Measurements from ENCODE around the gene C10orf120.

C10orf120 gene

DNA sequence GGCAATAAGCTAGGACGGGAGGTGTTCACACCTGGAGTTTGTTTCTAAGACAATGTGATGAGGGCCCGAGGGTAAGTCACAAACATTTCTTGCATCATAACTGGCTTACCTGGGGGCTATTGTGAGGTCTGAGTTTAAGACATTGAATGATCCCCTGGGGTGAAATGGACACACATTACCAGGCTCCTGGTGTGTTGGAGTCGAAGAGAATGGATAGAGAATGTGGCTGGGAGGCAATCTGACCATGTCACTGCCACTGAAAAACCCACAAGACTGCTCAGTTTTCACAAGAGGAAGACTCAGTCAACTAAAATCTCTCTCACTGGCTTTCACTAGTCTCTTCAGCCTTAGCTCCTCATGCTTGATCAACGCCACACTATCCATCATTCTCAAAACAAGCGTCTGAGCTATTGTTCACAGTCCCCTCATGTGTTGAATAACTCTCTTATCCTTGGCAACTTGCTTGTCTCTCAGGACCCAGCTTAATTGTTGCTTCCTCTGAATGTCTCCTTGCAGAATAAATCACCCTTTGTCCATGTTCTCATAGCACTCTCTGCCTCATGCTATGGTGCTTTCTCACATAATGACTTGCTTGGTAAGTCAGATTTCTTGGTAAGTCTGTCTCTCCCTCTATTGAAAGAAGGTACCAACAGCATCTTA, at the start of gene C10orf120:
C10orf120 (minus strand) TSS at position 51 of the 660 bp plus-strand sequence. CDS start 56 bp downstream, outside the sequence.
- Histone ChIP-seq H3K9ac (ENCODE audit: low read depth in 1 of 2, low read length in 2 of 2) (no peak within 1 kb of the TSS), H3K4me1 (ENCODE audit: control insufficient read depth in 1 of 2, insufficient read depth in 2 of 2, low read length in 2 of 2) (no peaks in the 10 kb centered on the region), H3K4me3 (ENCODE audit: low read depth in 1 of 2, low read length in 2 of 2) (no peak within 1 kb of the TSS), H3K9me3 (ENCODE audit: control insufficient read depth in 1 of 2, low read length in 2 of 2) (no peaks in the 10 kb centered on the region), H3K27me3 (ENCODE audit: control insufficient read depth in 1 of 2, insufficient read depth in 2 of 2, low read length in 2 of 2) (peaks cover 4 to 8% of the 10 kb centered on the region in 2 donors), H3K36me3 (ENCODE audit: control insufficient read depth in 1 of 2, insufficient read depth in 2 of 2, low read length in 2 of 2) (no peaks in the 10 kb centered on the region), H3K27ac (ENCODE audit: low read depth, low read length) (no peak within 1 kb of the TSS)

DNA sequence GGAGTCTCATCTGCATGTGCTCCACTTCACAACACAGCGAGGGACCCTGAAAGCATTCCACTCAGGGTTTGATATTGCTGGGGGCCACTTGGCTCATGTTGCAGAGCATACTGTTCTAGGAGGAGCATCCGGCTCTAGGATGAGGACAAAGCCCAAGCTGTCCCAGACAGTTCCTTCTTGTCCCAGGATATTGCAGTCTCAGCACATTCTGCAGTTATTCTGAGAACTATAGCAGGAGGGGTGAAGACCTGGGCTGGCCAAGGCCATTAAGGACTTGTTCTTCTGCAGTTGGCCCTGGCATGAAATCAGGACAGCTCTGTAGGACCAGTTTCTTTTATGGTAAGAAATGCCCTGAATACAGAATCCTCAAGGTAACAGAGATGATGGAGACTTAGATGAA, 48.9 kb upstream of the C10orf120 start:
- no peaks in the 10 kb centered on the region for H3K9me3 ChIP-seq (ENCODE audit: control insufficient read depth in 1 of 2, low read length in 2 of 2)
- H3K27ac ChIP-seq (ENCODE audit: low read depth, low read length): no peak overlapping the region
- no peaks in the 10 kb centered on the region for H3K36me3 ChIP-seq (ENCODE audit: control insufficient read depth in 1 of 2, insufficient read depth in 2 of 2, low read length in 2 of 2)
- no peaks in the 10 kb centered on the region for H3K4me1 ChIP-seq (ENCODE audit: control insufficient read depth in 1 of 2, insufficient read depth in 2 of 2, low read length in 2 of 2)
- H3K9ac ChIP-seq (ENCODE audit: low read depth in 1 of 2, low read length in 2 of 2): no peak overlapping the region
- no peak overlapping the region for H3K4me3 ChIP-seq (ENCODE audit: low read depth in 1 of 2, low read length in 2 of 2)
- H3K27me3 ChIP-seq (ENCODE audit: control insufficient read depth in 1 of 2, insufficient read depth in 2 of 2, low read length in 2 of 2): peaks cover 5 to 9% of the 10 kb centered on the region in 2 donors

DNA sequence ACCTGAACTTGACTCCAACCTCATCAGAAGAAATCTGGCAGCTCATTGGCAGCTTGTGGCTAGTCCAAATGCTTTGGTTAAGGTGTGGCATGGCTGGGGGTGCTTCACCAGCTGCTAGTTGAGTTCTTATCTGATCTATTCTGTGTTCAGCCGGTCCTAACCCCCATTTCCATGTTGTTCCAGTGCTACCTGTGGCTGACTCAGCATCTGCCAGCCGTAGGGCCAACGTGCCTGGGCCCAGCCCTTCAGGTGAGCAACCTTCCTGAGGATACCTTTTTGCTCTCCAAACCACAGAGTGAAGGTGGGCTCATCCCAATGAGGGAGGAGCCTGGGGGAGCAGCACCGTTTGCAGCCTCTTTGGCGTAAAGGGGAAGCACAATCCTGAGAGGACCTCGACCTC, 46.8 kb upstream of the C10orf120 start:
- Histone ChIP-seq H3K27me3 (ENCODE audit: control insufficient read depth in 1 of 2, insufficient read depth in 2 of 2, low read length in 2 of 2) (peaks cover 5 to 10% of the 10 kb centered on the region in 2 donors), H3K9ac (ENCODE audit: low read depth in 1 of 2, low read length in 2 of 2) (no peak overlapping the region), H3K27ac (ENCODE audit: low read depth, low read length) (no peak overlapping the region), H3K4me3 (ENCODE audit: low read depth in 1 of 2, low read length in 2 of 2) (no peak overlapping the region), H3K36me3 (ENCODE audit: control insufficient read depth in 1 of 2, insufficient read depth in 2 of 2, low read length in 2 of 2) (no peaks in the 10 kb centered on the region), H3K9me3 (ENCODE audit: control insufficient read depth in 1 of 2, low read length in 2 of 2) (no peaks in the 10 kb centered on the region), H3K4me1 (ENCODE audit: control insufficient read depth in 1 of 2, insufficient read depth in 2 of 2, low read length in 2 of 2) (no peaks in the 10 kb centered on the region)

DNA sequence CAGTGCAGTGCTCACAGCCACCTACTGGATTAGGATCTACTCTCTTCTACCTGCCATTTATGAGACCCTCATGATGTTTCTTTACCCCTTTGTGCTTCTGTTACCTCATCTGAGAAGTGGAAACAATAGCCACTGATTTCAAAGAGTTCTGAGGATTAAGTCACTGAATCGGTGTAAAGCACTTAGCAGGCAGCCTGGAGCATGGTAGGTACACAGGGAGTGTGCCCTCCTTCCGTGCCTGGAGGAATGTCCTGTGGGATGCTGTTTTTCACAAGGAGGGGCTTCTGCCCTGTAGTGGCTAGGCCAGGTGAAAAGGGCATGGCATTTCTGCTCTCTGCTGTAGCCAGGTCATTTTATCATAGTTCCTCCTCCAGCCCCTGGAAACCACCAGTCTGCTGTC, 44.6 kb upstream of the C10orf120 start:
- no peak overlapping the region for H3K9ac ChIP-seq (ENCODE audit: low read depth in 1 of 2, low read length in 2 of 2)
- H3K9me3 ChIP-seq (ENCODE audit: control insufficient read depth in 1 of 2, low read length in 2 of 2): no peaks in the 10 kb centered on the region
- H3K4me1 ChIP-seq (ENCODE audit: control insufficient read depth in 1 of 2, insufficient read depth in 2 of 2, low read length in 2 of 2): no peaks in the 10 kb centered on the region
- no peak overlapping the region for H3K27ac ChIP-seq (ENCODE audit: low read depth, low read length)
- peaks cover 5 to 10% of the 10 kb centered on the region in 2 donors for H3K27me3 ChIP-seq (ENCODE audit: control insufficient read depth in 1 of 2, insufficient read depth in 2 of 2, low read length in 2 of 2)
- no peak overlapping the region for H3K4me3 ChIP-seq (ENCODE audit: low read depth in 1 of 2, low read length in 2 of 2)
- no peaks in the 10 kb centered on the region for H3K36me3 ChIP-seq (ENCODE audit: control insufficient read depth in 1 of 2, insufficient read depth in 2 of 2, low read length in 2 of 2)

DNA sequence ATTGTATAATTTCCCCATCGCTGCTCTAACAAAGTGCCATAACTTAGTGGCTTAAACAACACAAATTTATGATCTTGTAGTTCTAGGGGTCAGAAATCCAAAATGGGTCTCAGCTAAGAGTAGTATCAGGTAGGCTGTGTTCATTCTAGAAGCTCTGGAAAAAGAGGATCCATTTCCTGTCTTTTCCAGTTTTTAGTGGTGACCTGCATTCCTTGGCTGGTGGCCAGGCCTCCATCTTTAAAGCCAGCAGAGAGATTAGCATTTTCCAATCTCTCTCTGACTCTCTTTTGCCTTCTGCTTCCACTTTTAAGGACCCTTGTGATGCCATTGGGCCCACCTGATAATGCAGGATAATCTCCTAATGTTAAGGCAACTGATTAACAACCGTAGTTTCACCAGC, 41.0 kb upstream of the C10orf120 start:
- H3K4me3 ChIP-seq (ENCODE audit: low read depth in 1 of 2, low read length in 2 of 2): no peak overlapping the region
- H3K27ac ChIP-seq (ENCODE audit: low read depth, low read length): no peak overlapping the region
- H3K9me3 ChIP-seq (ENCODE audit: control insufficient read depth in 1 of 2, low read length in 2 of 2): no peaks in the 10 kb centered on the region
- peaks cover 5 to 10% of the 10 kb centered on the region in 2 donors for H3K27me3 ChIP-seq (ENCODE audit: control insufficient read depth in 1 of 2, insufficient read depth in 2 of 2, low read length in 2 of 2)
- no peak overlapping the region for H3K9ac ChIP-seq (ENCODE audit: low read depth in 1 of 2, low read length in 2 of 2)
- H3K36me3 ChIP-seq (ENCODE audit: control insufficient read depth in 1 of 2, insufficient read depth in 2 of 2, low read length in 2 of 2): no peaks in the 10 kb centered on the region
- no peaks in the 10 kb centered on the region for H3K4me1 ChIP-seq (ENCODE audit: control insufficient read depth in 1 of 2, insufficient read depth in 2 of 2, low read length in 2 of 2)

DNA sequence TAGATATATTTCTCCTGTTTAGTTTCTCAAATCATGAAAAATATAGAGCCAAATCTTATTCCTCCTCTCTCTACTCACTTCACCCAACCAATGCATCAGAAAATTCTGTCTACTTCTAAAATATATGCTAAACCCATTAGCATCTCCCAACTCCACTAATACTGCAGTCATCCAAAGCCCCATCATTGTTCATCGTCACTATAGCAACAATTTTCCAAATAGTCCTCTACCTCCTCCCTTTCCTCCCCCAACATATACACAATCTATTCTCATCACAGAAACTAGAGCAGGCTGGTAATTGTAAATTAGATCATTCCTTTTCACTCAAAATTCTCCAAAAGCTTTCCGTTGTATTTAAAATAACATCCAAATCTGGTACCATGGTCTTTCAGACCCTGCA, 38.4 kb upstream of the C10orf120 start:
- Histone ChIP-seq H3K4me1 (ENCODE audit: control insufficient read depth in 1 of 2, insufficient read depth in 2 of 2, low read length in 2 of 2) (no peaks in the 10 kb centered on the region), H3K27me3 (ENCODE audit: control insufficient read depth in 1 of 2, insufficient read depth in 2 of 2, low read length in 2 of 2) (no peaks in the 10 kb centered on the region), H3K9ac (ENCODE audit: low read depth in 1 of 2, low read length in 2 of 2) (no peak overlapping the region), H3K9me3 (ENCODE audit: control insufficient read depth in 1 of 2, low read length in 2 of 2) (no peaks in the 10 kb centered on the region), H3K27ac (ENCODE audit: low read depth, low read length) (no peak overlapping the region), H3K36me3 (ENCODE audit: control insufficient read depth in 1 of 2, insufficient read depth in 2 of 2, low read length in 2 of 2) (no peaks in the 10 kb centered on the region), H3K4me3 (ENCODE audit: low read depth in 1 of 2, low read length in 2 of 2) (no peak overlapping the region)

DNA sequence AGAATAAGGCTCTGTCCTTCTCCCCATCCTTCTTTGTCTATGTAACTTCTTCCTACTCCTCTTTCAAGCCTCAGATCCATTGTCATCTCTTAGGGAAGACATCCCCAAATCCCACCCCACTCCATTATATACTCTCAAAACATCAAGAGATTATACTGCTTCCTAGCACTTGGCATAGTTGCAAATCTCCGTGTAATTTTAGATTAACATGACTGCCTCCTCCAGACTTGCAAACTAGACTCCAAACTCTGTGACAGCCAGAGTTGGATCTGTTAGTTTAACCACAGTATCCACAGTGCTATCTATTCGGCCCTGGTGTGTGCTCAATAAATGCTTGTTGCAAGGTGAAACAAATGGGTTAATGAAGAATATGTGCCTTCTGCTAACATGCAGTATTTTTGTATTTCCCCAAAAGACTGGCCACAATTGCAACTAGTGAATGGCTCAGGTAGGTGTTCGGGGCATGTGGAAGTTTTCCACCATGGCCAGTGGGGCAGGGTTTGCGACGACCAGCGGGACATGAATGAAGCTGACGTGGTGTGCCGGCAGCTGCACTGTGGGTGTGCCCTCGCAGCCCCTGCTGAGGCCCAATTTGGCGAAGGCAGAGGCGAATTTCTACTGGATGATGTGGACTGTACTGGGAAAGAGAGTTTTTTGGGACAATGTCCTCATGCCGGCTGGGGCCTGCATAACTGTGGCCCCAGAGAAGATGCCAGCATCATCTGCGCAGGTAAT, 34.5 kb upstream of the C10orf120 start:
- Histone ChIP-seq H3K9ac (ENCODE audit: low read depth in 1 of 2, low read length in 2 of 2) (no peak overlapping the region), H3K9me3 (ENCODE audit: control insufficient read depth in 1 of 2, low read length in 2 of 2) (no peaks in the 10 kb centered on the region), H3K27me3 (ENCODE audit: control insufficient read depth in 1 of 2, insufficient read depth in 2 of 2, low read length in 2 of 2) (peaks cover 3 to 10% of the 10 kb centered on the region in 2 donors), H3K27ac (ENCODE audit: low read depth, low read length) (no peak overlapping the region), H3K36me3 (ENCODE audit: control insufficient read depth in 1 of 2, insufficient read depth in 2 of 2, low read length in 2 of 2) (no peaks in the 10 kb centered on the region), H3K4me1 (ENCODE audit: control insufficient read depth in 1 of 2, insufficient read depth in 2 of 2, low read length in 2 of 2) (no peaks in the 10 kb centered on the region), H3K4me3 (ENCODE audit: low read depth in 1 of 2, low read length in 2 of 2) (no peak overlapping the region)

DNA sequence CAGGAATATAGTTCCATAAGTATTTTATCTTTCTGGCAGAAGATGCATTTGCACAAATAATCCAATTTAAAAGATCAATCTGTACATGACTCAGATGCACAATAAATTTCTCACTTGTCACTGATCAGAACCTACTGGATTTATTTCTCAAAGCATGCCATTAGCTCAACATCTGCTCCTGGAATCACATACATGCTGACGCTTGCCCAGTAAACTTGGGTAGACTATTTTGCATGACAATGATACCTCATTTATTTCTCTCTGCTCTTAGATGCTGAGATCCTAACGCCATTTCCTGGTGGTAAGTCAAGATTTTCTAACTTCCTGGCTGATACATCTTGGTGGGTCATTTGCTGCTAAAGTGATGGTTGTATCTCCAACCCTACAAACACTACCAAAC, 33.8 kb upstream of the C10orf120 start:
- H3K36me3 ChIP-seq (ENCODE audit: control insufficient read depth in 1 of 2, insufficient read depth in 2 of 2, low read length in 2 of 2): no peaks in the 10 kb centered on the region
- no peak overlapping the region for H3K9ac ChIP-seq (ENCODE audit: low read depth in 1 of 2, low read length in 2 of 2)
- H3K4me1 ChIP-seq (ENCODE audit: control insufficient read depth in 1 of 2, insufficient read depth in 2 of 2, low read length in 2 of 2): no peaks in the 10 kb centered on the region
- H3K4me3 ChIP-seq (ENCODE audit: low read depth in 1 of 2, low read length in 2 of 2): no peak overlapping the region
- peaks cover 6 to 10% of the 10 kb centered on the region in 2 donors for H3K27me3 ChIP-seq (ENCODE audit: control insufficient read depth in 1 of 2, insufficient read depth in 2 of 2, low read length in 2 of 2)
- no peaks in the 10 kb centered on the region for H3K9me3 ChIP-seq (ENCODE audit: control insufficient read depth in 1 of 2, low read length in 2 of 2)
- H3K27ac ChIP-seq (ENCODE audit: low read depth, low read length): no peak overlapping the region

DNA sequence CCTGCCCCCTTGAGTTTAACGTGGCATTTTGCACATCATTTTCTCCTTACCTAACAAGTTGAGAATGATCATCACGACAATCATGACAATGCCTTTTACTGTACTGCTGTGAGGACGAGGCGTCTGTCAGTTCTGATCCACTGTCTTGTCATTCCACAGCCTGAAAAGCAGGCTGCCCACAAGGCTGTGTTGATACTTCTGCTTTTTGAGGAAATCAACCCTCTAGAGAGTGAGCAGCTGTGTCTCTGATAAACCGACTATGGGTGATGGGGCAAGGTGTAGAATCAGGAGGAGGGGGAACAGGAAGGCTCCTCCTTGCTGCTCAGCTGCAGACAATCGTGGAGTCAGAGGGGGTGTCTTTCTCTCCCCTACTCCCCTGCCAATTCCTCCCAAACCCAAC, 30.6 kb upstream of the C10orf120 start:
- no peaks in the 10 kb centered on the region for H3K9me3 ChIP-seq (ENCODE audit: control insufficient read depth in 1 of 2, low read length in 2 of 2)
- H3K4me3 ChIP-seq (ENCODE audit: low read depth in 1 of 2, low read length in 2 of 2): no peak overlapping the region
- H3K27ac ChIP-seq (ENCODE audit: low read depth, low read length): no peak overlapping the region
- no peaks in the 10 kb centered on the region for H3K36me3 ChIP-seq (ENCODE audit: control insufficient read depth in 1 of 2, insufficient read depth in 2 of 2, low read length in 2 of 2)
- H3K9ac ChIP-seq (ENCODE audit: low read depth in 1 of 2, low read length in 2 of 2): no peak overlapping the region
- H3K4me1 ChIP-seq (ENCODE audit: control insufficient read depth in 1 of 2, insufficient read depth in 2 of 2, low read length in 2 of 2): no peaks in the 10 kb centered on the region
- H3K27me3 ChIP-seq (ENCODE audit: control insufficient read depth in 1 of 2, insufficient read depth in 2 of 2, low read length in 2 of 2): peaks cover 6 to 10% of the 10 kb centered on the region in 2 donors

DNA sequence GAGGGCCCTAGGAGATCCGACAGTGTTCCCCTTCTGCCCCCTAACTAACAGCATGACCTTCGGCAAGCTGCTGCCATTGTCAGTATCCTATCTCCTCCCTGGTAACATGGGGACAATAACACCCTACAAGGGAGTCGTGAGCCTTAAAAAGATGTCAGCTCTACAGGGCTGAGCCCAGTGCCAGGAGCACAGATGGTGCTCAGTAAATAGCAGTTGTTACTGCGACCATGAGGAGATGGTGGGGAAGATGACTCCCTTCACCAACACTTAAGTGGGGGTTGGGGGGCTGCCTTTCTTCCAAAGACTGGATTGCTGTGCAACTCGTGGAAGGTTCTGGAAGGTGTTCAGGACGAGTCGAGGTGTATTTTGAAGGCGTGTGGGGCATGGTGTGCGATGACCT, 29.5 kb upstream of the C10orf120 start:
- H3K4me3 ChIP-seq (ENCODE audit: low read depth in 1 of 2, low read length in 2 of 2): no peak overlapping the region
- no peaks in the 10 kb centered on the region for H3K9me3 ChIP-seq (ENCODE audit: control insufficient read depth in 1 of 2, low read length in 2 of 2)
- no peaks in the 10 kb centered on the region for H3K36me3 ChIP-seq (ENCODE audit: control insufficient read depth in 1 of 2, insufficient read depth in 2 of 2, low read length in 2 of 2)
- H3K27me3 ChIP-seq (ENCODE audit: control insufficient read depth in 1 of 2, insufficient read depth in 2 of 2, low read length in 2 of 2): peaks cover 6 to 10% of the 10 kb centered on the region in 2 donors
- H3K27ac ChIP-seq (ENCODE audit: low read depth, low read length): no peak overlapping the region
- no peaks in the 10 kb centered on the region for H3K4me1 ChIP-seq (ENCODE audit: control insufficient read depth in 1 of 2, insufficient read depth in 2 of 2, low read length in 2 of 2)
- H3K9ac ChIP-seq (ENCODE audit: low read depth in 1 of 2, low read length in 2 of 2): no peak overlapping the region

Data from duodenal mucosa (tissue), 2 donors.